ENCODE data around the gene SLC16A9.
A peak's percentile ranks its signal among the peaks of the same experiment; 100 is the strongest.
"Not testable (repeated sequence)": the region's sequence is repeated elsewhere in the genome, so short reads cannot be mapped to it uniquely, and the experiment has no call there.

SLC16A9 gene

DNA sequence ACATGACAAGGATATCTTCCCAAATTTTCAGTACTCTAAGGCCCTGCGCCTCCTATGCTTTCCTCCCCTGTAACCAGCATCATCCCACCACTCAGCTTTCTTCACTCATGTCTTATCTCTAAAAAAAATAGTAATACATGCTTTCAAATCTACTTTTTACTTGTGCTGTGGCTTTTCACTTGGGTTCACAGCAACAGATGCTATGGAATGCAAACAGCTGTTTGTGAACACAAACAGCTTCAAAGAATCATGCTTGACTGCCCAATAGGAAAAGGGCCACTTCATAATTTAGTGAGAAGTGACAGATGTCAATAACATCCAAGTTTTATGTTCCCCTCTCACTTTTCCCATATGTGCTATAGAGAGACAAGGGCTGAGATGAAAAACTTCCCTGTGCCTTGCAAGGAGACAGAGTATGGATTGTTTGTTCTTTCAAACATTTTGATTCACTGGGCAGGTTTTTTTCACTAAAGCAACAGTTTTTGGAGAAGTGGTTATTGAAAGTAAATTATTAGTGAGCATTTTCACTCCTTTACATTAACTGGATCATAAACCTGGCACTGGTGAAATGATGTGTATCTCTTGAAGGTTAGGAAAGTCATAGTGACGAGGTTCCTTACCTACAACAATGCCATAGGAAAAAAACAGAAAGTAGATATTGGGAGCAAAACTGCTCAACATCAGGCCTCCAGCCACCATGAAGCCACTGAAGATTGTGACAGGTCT is 37.3 kb downstream of the SLC16A9 start:
- DNase-seq: no peak

DNA sequence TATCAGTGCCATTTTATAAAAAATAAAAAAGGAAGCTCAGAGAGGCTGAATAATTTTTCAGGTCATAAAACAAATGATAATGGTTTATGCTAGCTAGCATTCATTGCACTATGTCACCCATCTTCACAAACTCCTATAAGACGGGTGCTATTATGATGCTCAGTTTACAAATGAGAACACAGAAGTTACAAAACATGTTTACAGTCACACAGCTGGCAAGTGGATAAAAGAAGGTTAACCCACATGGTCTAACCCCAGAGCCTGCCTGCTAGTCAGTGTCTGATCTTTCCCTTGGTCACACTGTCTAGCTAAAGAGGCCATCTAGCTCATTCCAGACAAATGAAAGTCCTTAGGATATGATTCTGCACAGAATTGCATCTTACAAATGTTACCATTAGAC is 39.4 kb downstream of the SLC16A9 start:
- DNase-seq: no peak

DNA sequence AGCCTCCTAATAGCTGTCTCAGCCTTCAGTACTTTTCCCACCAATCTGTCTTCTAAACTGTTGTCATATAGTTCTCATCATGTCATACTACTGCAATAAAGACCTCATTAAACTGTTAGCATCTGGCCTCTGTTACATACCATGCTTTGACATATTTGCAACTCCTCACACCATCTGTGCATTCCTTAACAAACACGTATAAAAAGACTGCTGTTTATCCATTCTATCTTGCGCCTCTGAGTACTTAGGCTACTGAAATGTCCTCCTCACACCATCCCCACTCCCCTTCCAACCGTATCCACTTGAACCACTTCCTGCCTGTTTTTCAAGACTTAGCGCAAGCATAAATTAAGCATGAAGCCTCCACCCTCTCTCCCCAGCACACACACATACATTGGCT is 41.6 kb downstream of the SLC16A9 start:
- no peak for DNase-seq

- DNase-seq: no peak
Observed at GRCh38 chr10:59666310-59666709, 43.3 kb downstream of the SLC16A9 start.

DNA sequence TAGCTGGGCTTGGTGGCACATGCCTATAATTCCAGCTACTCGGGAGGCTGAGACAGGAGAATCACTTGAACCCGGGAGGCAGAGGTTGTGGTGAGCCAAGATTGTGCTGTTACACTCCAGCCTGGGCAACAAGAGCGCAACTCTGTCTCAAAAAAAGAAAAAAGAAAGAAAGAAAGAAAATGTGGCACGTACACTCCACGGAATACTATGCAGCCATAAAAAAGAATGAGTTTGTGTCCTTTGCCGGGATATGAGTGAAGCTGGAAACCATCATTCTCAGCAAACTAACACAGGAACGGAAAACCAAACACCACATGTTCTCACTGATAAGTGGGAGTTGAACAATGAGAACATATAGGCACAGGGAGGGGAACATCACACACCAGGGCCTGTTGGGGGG is 46.4 kb downstream of the SLC16A9 start:
- not testable (repeated sequence) for DNase-seq

DNA sequence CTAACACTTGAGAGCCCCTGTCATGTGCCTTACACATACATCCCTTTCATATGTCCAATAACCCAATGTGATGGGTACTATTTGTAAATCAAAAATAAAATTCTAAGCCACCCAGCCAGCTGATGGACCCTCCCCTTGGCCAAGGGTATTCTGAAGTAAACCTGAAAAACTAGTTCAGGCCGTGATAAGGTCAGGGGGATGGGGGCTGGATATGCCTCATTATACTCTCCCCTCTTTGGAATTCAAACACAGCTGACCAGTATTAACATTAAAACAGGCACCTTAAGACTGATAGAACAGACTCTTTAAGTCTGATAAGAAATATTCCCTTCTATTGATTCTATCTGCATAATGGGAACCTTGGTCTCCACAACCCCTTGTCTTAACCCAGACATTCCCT is 51.9 kb downstream of the SLC16A9 start:
- DNase-seq: no peak

GRCh38 chr10:59655309-59655708 is 54.3 kb downstream of the SLC16A9 start:
- DNase-seq: no peak

- DNase-seq: no peak
Observed at GRCh38 chr10:59654007-59654406, 55.6 kb downstream of the SLC16A9 start.

DNA sequence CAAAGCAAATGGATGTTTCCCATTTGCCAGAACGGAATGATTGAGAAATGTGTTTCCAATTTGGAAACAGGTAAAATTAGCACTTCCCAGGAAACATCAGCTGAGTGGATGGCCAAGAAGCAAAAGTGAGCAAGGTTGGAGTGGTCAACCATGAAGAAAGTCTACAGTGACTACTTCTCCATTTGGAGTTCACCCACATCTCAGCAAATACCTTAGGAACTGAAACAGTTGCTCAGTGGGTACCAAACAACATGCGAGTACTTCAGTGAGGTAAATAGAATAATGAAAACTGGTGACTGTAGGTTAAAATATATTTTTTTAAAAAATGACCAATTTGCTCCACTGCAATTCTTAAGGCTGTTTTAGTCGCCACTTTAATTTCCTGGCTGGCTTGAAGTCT is 57.7 kb downstream of the SLC16A9 start:
- DNase-seq: no peak

GRCh38 chr10:59649606-59650346 is 59.9 kb downstream of the SLC16A9 start:
- DNase-seq: no peak

DNA sequence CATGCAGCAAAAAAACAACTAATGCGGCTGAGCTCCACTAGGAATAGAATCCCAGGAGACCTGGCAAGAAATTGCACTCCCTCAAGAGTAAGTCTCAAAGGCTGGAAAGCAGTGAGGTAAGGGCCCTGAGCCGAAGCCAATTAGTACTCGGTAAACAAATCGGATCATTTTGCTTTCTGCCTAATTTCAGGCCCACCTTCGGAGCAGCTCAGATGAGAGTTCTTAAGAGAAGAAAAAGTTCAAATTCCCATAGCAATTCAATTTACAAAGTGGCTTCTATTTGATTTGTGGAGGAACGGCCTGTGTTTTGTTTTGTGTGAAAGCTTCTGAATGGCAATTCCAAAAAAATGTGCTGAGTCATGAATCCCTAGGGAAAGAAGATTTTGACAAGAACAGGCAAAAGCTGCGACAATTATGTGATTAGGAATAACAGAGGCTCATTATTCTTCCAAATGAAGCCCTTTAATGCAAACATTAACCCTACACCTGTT is 60.9 kb downstream of the SLC16A9 start:
- peak; percentile 21 for DNase-seq

DNA sequence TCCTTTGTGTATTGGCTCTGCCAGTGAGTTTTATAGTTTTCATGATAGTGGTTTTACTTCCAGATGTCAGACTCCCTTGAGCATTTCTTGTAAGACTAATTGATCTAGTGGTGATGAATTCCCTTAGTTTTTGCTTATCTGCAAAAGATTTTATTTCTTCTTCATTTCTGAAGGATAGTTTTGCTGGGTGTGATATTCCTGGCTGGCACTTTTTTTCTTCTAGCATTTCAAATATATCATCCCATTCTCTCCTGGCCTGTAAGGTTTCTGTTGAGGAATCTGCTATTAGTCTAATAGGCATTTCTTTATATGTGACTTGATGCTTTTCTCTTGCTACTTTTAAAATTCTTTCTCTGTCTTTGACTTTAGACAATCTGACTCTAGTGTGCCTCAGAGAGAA is 64.8 kb downstream of the SLC16A9 start:
- DNase-seq: no peak

- not testable (repeated sequence) for DNase-seq
Observed at GRCh38 chr10:59641688-59642087, 68.0 kb downstream of the SLC16A9 start.

DNA sequence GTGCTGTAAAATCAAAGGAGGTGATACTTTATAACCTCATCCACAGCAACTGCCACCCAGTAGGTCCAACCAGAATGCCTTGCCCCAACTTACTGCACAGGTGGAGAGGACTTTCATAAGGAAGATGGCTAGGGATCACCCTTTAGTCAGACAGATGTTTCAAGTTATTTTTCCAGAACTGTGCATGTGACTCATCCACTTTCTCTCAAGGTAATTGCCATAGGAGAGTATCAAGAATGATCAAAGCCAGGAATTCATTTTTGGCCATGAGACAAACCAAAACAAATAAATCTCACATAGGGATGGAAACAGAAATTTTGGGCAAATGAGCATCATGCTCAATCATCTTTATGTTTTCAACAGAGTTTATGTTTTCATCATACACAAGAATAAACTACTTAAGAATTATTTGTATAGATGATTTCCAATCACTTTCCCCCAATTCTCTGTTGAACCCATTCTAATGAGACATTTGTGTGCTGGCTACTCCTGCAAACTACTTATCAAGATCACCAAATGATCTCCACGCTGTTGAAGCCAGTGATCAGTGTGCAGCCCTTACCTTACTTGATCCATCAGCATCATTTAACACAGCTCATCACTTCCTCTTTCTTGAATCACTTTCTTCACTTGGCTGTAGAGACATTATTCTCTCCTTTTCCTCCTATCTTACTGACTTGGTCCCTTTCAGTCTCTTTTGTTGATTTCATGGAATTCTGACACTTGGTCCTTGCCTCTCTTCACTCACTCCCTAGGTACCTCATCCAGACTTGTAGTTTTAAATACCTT is 74.0 kb downstream of the SLC16A9 start:
- DNase-seq: no peak

DNA sequence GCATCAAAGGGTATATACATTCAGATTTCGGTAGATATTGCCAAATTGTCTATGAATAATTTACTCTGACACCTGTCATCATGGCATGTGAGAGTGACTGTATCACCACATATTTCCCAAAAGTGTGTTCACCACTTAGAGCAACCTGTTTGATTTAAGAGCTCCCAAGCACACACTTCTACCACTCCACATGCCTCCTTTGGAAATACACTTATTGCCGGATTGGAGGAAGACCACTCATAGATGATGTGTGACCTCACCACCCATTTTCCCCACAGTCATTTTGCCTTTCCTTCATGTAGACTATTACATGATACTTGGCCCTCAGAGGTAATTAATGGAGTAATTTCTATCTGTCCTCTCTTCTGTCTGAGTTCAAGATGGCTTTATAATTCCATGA is 75.5 kb downstream of the SLC16A9 start:
- DNase-seq: no peak

- no peak for DNase-seq
Observed at GRCh38 chr10:59633063-59633462, 76.6 kb downstream of the SLC16A9 start.

- DNase-seq: no peak
Observed at GRCh38 chr10:59631882-59632807, 77.5 kb downstream of the SLC16A9 start.

- DNase-seq: no peak
Observed at GRCh38 chr10:59631237-59631636, 78.4 kb downstream of the SLC16A9 start.

DNA sequence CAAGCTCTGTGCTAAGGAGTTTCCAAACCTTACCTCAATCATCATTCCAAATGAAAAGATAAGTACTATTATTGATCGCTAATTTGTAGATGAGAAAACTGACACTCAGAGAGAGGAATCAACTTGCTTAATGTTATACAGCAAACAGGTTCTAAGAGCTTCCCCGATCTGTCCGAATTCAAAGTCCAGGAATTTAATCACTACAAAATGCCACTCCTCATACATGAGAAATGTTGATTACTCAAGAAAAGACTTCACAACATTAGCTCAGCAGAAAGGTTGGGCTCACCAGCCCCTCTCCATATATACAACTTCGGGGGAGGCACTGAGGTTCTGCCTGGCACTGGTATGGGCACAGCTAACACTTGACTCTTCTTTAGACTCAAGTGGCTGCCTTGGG is 80.7 kb downstream of the SLC16A9 start:
- no peak for DNase-seq

- DNase-seq: no peak
Observed at GRCh38 chr10:59628456-59628855, 81.2 kb downstream of the SLC16A9 start.

- no peak for DNase-seq
Observed at GRCh38 chr10:59627366-59628018, 82.2 kb downstream of the SLC16A9 start.

DNA sequence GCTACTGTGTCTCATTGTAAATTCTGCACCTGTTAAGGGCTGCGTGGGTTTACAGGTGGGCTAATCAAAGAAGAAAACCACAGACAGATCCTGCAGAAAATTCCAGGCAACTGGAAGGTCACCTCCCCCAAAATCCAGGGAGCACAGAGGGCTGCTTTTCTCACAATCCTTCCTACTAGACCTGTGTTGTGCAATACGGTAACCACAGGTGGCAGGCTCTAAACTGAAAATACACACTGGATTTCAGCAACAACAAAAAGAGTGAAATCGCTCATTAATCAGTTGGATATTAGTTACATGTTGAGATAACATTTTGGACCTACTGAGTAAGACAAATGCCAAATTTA is 83.2 kb downstream of the SLC16A9 start:
- no peak for DNase-seq
